ENCODE results near the gene KIAA1217.

KIAA1217 gene

GRCh38 chr10:24247841-24248240, 38.9 kb downstream of the KIAA1217 start:
- no peak for DNase-seq (ENCODE audit: low spot score)

- DNase-seq (ENCODE audit: low spot score) = no peak
Observed at GRCh38 chr10:24249829-24250415, 41.0 kb downstream of the KIAA1217 start.

GRCh38 chr10:24251547-24251946, 42.6 kb downstream of the KIAA1217 start:
- DNase-seq (ENCODE audit: low spot score) = no peak

GRCh38 chr10:24254180-24254579, 45.2 kb downstream of the KIAA1217 start:
- no peak for DNase-seq (ENCODE audit: low spot score)

- no peak for DNase-seq (ENCODE audit: low spot score)
Observed at GRCh38 chr10:24255115-24255880, 46.4 kb downstream of the KIAA1217 start.

GRCh38 chr10:24255881-24256311, 47.0 kb downstream of the KIAA1217 start:
- no peak for DNase-seq (ENCODE audit: low spot score)

- no peak for DNase-seq (ENCODE audit: low spot score)
Observed at GRCh38 chr10:24256619-24257107, 47.7 kb downstream of the KIAA1217 start.

- no peak for DNase-seq (ENCODE audit: low spot score)
Observed at GRCh38 chr10:24257588-24257987, 48.6 kb downstream of the KIAA1217 start.

- DNase-seq (ENCODE audit: low spot score) = no peak
Observed at GRCh38 chr10:24259365-24260130, 50.6 kb downstream of the KIAA1217 start.

- no peak for DNase-seq (ENCODE audit: low spot score)
Observed at GRCh38 chr10:24261627-24262026, 52.7 kb downstream of the KIAA1217 start.

- no peak for DNase-seq (ENCODE audit: low spot score)
Observed at GRCh38 chr10:24262929-24263590, 54.1 kb downstream of the KIAA1217 start.

- DNase-seq (ENCODE audit: low spot score) = no peak
Observed at GRCh38 chr10:24269476-24269875, 60.5 kb downstream of the KIAA1217 start.

GRCh38 chr10:24272374-24272773, 63.4 kb downstream of the KIAA1217 start:
- DNase-seq (ENCODE audit: low spot score) = no peak

- DNase-seq (ENCODE audit: low spot score) = no peak
Observed at GRCh38 chr10:24277277-24277676, 68.3 kb downstream of the KIAA1217 start.

GRCh38 chr10:24277771-24278170, 68.8 kb downstream of the KIAA1217 start:
- no peak for DNase-seq (ENCODE audit: low spot score)

GRCh38 chr10:24278176-24278889, 69.4 kb downstream of the KIAA1217 start:
- DNase-seq (ENCODE audit: low spot score) = no peak

GRCh38 chr10:24279166-24279565, 70.2 kb downstream of the KIAA1217 start:
- no peak for DNase-seq (ENCODE audit: low spot score)

GRCh38 chr10:24287559-24288195, 78.7 kb downstream of the KIAA1217 start:
- no peak for DNase-seq (ENCODE audit: low spot score)

- DNase-seq (ENCODE audit: low spot score) = no peak
Observed at GRCh38 chr10:24288581-24288980, 79.6 kb downstream of the KIAA1217 start.

- DNase-seq (ENCODE audit: low spot score) = no peak
Observed at GRCh38 chr10:24289235-24289634, 80.3 kb downstream of the KIAA1217 start.

Data from hematopoietic multipotent progenitor cell treated with erythropoietin and hydrocortisone succinate and interleukin-3 and kit ligand, for 17 days (in vitro differentiated cells).